ENCODE results near the gene ACTR3. TPM values are rescaled to one million over a fixed set of nuclear protein-coding genes. Genes with fewer than 3 reads are reported as not detected.
A peak's percentile ranks its signal among the peaks of the same experiment; 100 is the strongest.

ACTR3 gene
- total RNA-seq, 1 donor from 2014 or later = 495 TPM

GRCh38 chr2:113899166-113899565, 9.3 kb downstream of the ACTR3 start:
- Histone ChIP-seq H3K27ac (ENCODE audit: low read depth, low read length) (no peak overlapping the region), H3K4me3 (ENCODE audit: insufficient read depth, low read depth, low read length) (no peak overlapping the region), H3K79me2 (ENCODE audit: insufficient read depth, low read length) (peaks cover 100% of the 10 kb centered on the region), H3K27me3 (ENCODE audit: insufficient read depth, low read length) (no peaks in the 10 kb centered on the region), H2AFZ (ENCODE audit: low read depth, low read length) (no peak overlapping the region), H3K4me1 (ENCODE audit: insufficient read depth, low read length) (peaks cover 30% of the 10 kb centered on the region), H3K4me2 (ENCODE audit: low read length) (peak overlapping the region; percentile 12), H3K36me3 (ENCODE audit: insufficient read depth, low read length) (peaks cover 5% of the 10 kb centered on the region), H4K20me1 (ENCODE audit: insufficient read depth, low read length) (peaks cover 100% of the 10 kb centered on the region), H3K9me3 (ENCODE audit: insufficient read depth, low read depth, low read length) (no peaks in the 10 kb centered on the region), H3K9ac (ENCODE audit: low read length) (no peak overlapping the region)
- no peak overlapping the region for H3K4me3 Mint-ChIP-seq (ENCODE audit: unreplicated experiment)
- no peak overlapping the region for H3K27ac Mint-ChIP-seq (ENCODE audit: unreplicated experiment)
- TF ChIP-seq CTCF (IDR thresholded peaks at IDR 0.05; ENCODE audit: insufficient read depth, low read depth, low read length) (no peak), EZH2 (IDR thresholded peaks at IDR 0.05; ENCODE audit: insufficient read depth, low read length) (no peak)
- FAIRE-seq (no peak), DNase-seq (ENCODE audit: low read depth) (no peak)
- H3K27me3 Mint-ChIP-seq (ENCODE audit: low read depth, unreplicated experiment) = no peaks in the 10 kb centered on the region
- no peaks in the 10 kb centered on the region for H3K36me3 Mint-ChIP-seq (ENCODE audit: low read depth, unreplicated experiment)
- H3K4me1 Mint-ChIP-seq (ENCODE audit: low read depth, unreplicated experiment) = peaks cover 60% of the 10 kb centered on the region
- no peaks in the 10 kb centered on the region for H3K9me3 Mint-ChIP-seq (ENCODE audit: unreplicated experiment)

GRCh38 chr2:113901943-113902342, 12.1 kb downstream of the ACTR3 start:
- H3K36me3 ChIP-seq (ENCODE audit: insufficient read depth, low read length) = peaks cover 5% of the 10 kb centered on the region
- H3K27ac ChIP-seq (ENCODE audit: low read depth, low read length) = no peak overlapping the region
- FAIRE-seq (no peak), DNase-seq (ENCODE audit: low read depth) (no peak)
- H3K27me3 ChIP-seq (ENCODE audit: insufficient read depth, low read length) = no peaks in the 10 kb centered on the region
- no peak overlapping the region for H3K4me3 ChIP-seq (ENCODE audit: insufficient read depth, low read depth, low read length)
- Mint-ChIP-seq H3K36me3 (ENCODE audit: low read depth, unreplicated experiment) (peaks cover 2% of the 10 kb centered on the region), H3K27me3 (ENCODE audit: low read depth, unreplicated experiment) (no peaks in the 10 kb centered on the region), H3K4me1 (ENCODE audit: low read depth, unreplicated experiment) (peaks cover 40% of the 10 kb centered on the region), H3K4me3 (ENCODE audit: unreplicated experiment) (no peak overlapping the region), H3K27ac (ENCODE audit: unreplicated experiment) (no peak overlapping the region), H3K9me3 (ENCODE audit: unreplicated experiment) (no peaks in the 10 kb centered on the region)
- TF ChIP-seq CTCF (IDR thresholded peaks at IDR 0.05; ENCODE audit: insufficient read depth, low read depth, low read length) = no peak
- TF ChIP-seq EZH2 (IDR thresholded peaks at IDR 0.05; ENCODE audit: insufficient read depth, low read length) = no peak
- no peak overlapping the region for H2AFZ ChIP-seq (ENCODE audit: low read depth, low read length)
- H3K9me3 ChIP-seq (ENCODE audit: insufficient read depth, low read depth, low read length) = no peaks in the 10 kb centered on the region
- peaks cover 100% of the 10 kb centered on the region for H4K20me1 ChIP-seq (ENCODE audit: insufficient read depth, low read length)
- no peak overlapping the region for H3K4me2 ChIP-seq (ENCODE audit: low read length)
- H3K79me2 ChIP-seq (ENCODE audit: insufficient read depth, low read length) = peaks cover 100% of the 10 kb centered on the region
- H3K9ac ChIP-seq (ENCODE audit: low read length) = no peak overlapping the region
- H3K4me1 ChIP-seq (ENCODE audit: insufficient read depth, low read length) = peaks cover 7% of the 10 kb centered on the region

GRCh38 chr2:113905886-113906285, 16.0 kb downstream of the ACTR3 start:
- H3K36me3 Mint-ChIP-seq (ENCODE audit: low read depth, unreplicated experiment) = peaks cover 2% of the 10 kb centered on the region
- Histone ChIP-seq H3K27me3 (ENCODE audit: insufficient read depth, low read length) (no peaks in the 10 kb centered on the region), H3K4me2 (ENCODE audit: low read length) (no peak overlapping the region), H3K4me1 (ENCODE audit: insufficient read depth, low read length) (no peaks in the 10 kb centered on the region), H4K20me1 (ENCODE audit: insufficient read depth, low read length) (peaks cover 98% of the 10 kb centered on the region), H3K27ac (ENCODE audit: low read depth, low read length) (no peak overlapping the region), H3K9ac (ENCODE audit: low read length) (no peak overlapping the region), H2AFZ (ENCODE audit: low read depth, low read length) (no peak overlapping the region), H3K79me2 (ENCODE audit: insufficient read depth, low read length) (peaks cover 100% of the 10 kb centered on the region), H3K36me3 (ENCODE audit: insufficient read depth, low read length) (no peaks in the 10 kb centered on the region), H3K4me3 (ENCODE audit: insufficient read depth, low read depth, low read length) (no peak overlapping the region), H3K9me3 (ENCODE audit: insufficient read depth, low read depth, low read length) (no peaks in the 10 kb centered on the region)
- H3K9me3 Mint-ChIP-seq (ENCODE audit: unreplicated experiment) = no peaks in the 10 kb centered on the region
- H3K27me3 Mint-ChIP-seq (ENCODE audit: low read depth, unreplicated experiment) = no peaks in the 10 kb centered on the region
- no peak for DNase-seq (ENCODE audit: low read depth)
- FAIRE-seq = no peak
- H3K4me1 Mint-ChIP-seq (ENCODE audit: low read depth, unreplicated experiment) = peaks cover 32% of the 10 kb centered on the region
- no peak overlapping the region for H3K4me3 Mint-ChIP-seq (ENCODE audit: unreplicated experiment)
- TF ChIP-seq EZH2 (IDR thresholded peaks at IDR 0.05; ENCODE audit: insufficient read depth, low read length) = no peak
- TF ChIP-seq CTCF (IDR thresholded peaks at IDR 0.05; ENCODE audit: insufficient read depth, low read depth, low read length) = no peak
- no peak overlapping the region for H3K27ac Mint-ChIP-seq (ENCODE audit: unreplicated experiment)
